Measurements from ENCODE around the gene HIGD1B.

- peak in 1 of 3 donors; percentile 39 for TF ChIP-seq POLR2AphosphoS5 (IDR thresholded peaks at IDR 0.05)
- TF ChIP-seq CTCF (IDR thresholded peaks at IDR 0.05), result no peak
- no peak for TF ChIP-seq POLR2A (IDR thresholded peaks at IDR 0.05)
- TF ChIP-seq EP300 (IDR thresholded peaks at IDR 0.05; ENCODE audit: low read depth), result no peak
Observed at GRCh38 chr17:44820631-44821212, 27.0 kb upstream of the HIGD1B start.
